HEK293 (cell line): ENCODE results near the gene ZSCAN22.

Experiments
- CTCF ChIA-PET: fragments of 350-600 bp; formaldehyde crosslinking; extraction: SDS; loops from one replicate; lab custom pipeline; 2021; ENCODE audit warnings: antibody characterized with exemption; lab: Yijun Ruan, JAX
- POLR2A ChIA-PET: fragments of 300-600 bp; formaldehyde crosslinking; extraction: SDS; loops from one replicate; lab custom pipeline; 2020; ENCODE audit warnings: antibody characterized with exemption, inconsistent platforms; lab: Yijun Ruan, JAX
- H3K27ac ChIP-seq: fragments of 200-500 bp; sonication (Bioruptor generic); 2 replicates; pipeline ENCODE4 v1.5.1; 2014; ENCODE audit warnings: low read depth, low read length, control low read depth, inconsistent platforms; ENCODE audit errors: extremely low read depth
- H3K36me3 ChIP-seq, 2 experiments: fragments of 200-500 bp in 1 of 2; sonication (Bioruptor generic) in 1 of 2; 1 replicate in 1 of 2; 2 replicates in 1 of 2; pipeline ENCODE4 v1.5.1; 2014 to 2017; ENCODE audit warnings: inconsistent platforms in 2 of 2, low read length in 2 of 2; ENCODE audit not compliant: control insufficient read depth in 2 of 2, insufficient read depth in 1 of 2
- H3K4me1 ChIP-seq: fragments of 200-500 bp; sonication (Bioruptor generic); 2 replicates; pipeline ENCODE4 v1.5.1; 2014; ENCODE audit warnings: mild to moderate bottlenecking, low read length, inconsistent platforms; ENCODE audit not compliant: control insufficient read depth, insufficient read depth
- H3K4me3 ChIP-seq: 2 replicates; pipeline ENCODE4 v1.5.1; 2011; ENCODE audit warnings: low read depth, mild to moderate bottlenecking, control low read depth, low read length, moderate library complexity
- H3K9me3 ChIP-seq: fragments of 200-500 bp; sonication (Bioruptor generic); 2 replicates; pipeline ENCODE4 v1.5.1; 2014; ENCODE audit warnings: low read depth, low read length, inconsistent platforms; ENCODE audit not compliant: control insufficient read depth, insufficient read depth
- CTCF ChIP-seq: fragments of 450-650 bp; formaldehyde crosslinking; IDR thresholded peaks from 2 replicates; pipeline ENCODE4 v1.5.1; 2016; ENCODE audit warnings: missing biosample characterization, missing genetic modification characterization
- GLI2 ChIP-seq: fragments of 450-650 bp; formaldehyde crosslinking; IDR thresholded peaks from 2 replicates; pipeline ENCODE4; 2017; ENCODE audit warnings: missing biosample characterization, missing genetic modification characterization, low read depth, borderline replicate concordance
- HIC1 ChIP-seq: fragments of 450-650 bp; formaldehyde crosslinking; IDR thresholded peaks from 2 replicates; pipeline ENCODE4 v1.5.1; 2016; ENCODE audit warnings: missing biosample characterization, missing genetic modification characterization
- HOXC10 ChIP-seq: sonication (generic); formaldehyde crosslinking; IDR thresholded peaks from 2 replicates; pipeline ENCODE4 v1.8.1; 2023; ENCODE audit warnings: mild to moderate bottlenecking, missing genetic modification reagents
- PRDM10 ChIP-seq: fragments of 450-650 bp; formaldehyde crosslinking; IDR thresholded peaks from 2 replicates; pipeline ENCODE4 v1.5.1; 2016; ENCODE audit warnings: missing biosample characterization, missing genetic modification characterization
- PRDM6 ChIP-seq: fragments of 450-650 bp; formaldehyde crosslinking; IDR thresholded peaks from 2 replicates; pipeline ENCODE4 v1.5.1; 2017; ENCODE audit warnings: missing biosample characterization, missing genetic modification characterization
- ZBTB17 ChIP-seq: fragments of 450-650 bp; formaldehyde crosslinking; IDR thresholded peaks from 2 replicates; pipeline ENCODE4 v1.5.1; 2016; ENCODE audit warnings: missing biosample characterization, missing genetic modification characterization
- ZBTB7A ChIP-seq: fragments of 450-650 bp; formaldehyde crosslinking; IDR thresholded peaks from 2 replicates; pipeline ENCODE4 v1.5.1; 2016; ENCODE audit warnings: low read depth, missing biosample characterization, missing genetic modification characterization
- ZNF10 ChIP-seq: fragments of 450-650 bp; formaldehyde crosslinking; IDR thresholded peaks from 2 replicates; pipeline ENCODE4 v1.5.1; 2017; ENCODE audit warnings: missing biosample characterization, missing genetic modification characterization
- ZNF133 ChIP-seq: fragments of 450-650 bp; formaldehyde crosslinking; IDR thresholded peaks from 2 replicates; pipeline ENCODE4 v1.5.1; 2016; ENCODE audit warnings: missing biosample characterization, missing genetic modification characterization
- ZNF16 ChIP-seq: fragments of 450-650 bp; formaldehyde crosslinking; IDR thresholded peaks from 2 replicates; pipeline ENCODE4 v1.5.1; 2016; ENCODE audit warnings: low read depth, missing biosample characterization, missing genetic modification characterization
- ZNF391 ChIP-seq: fragments of 450-650 bp; formaldehyde crosslinking; IDR thresholded peaks from 2 replicates; pipeline ENCODE4 v1.5.1; 2016; ENCODE audit warnings: low read depth, missing biosample characterization, missing genetic modification characterization, borderline replicate concordance
- ZNF404 ChIP-seq: fragments of 450-650 bp; formaldehyde crosslinking; IDR thresholded peaks from 2 replicates; pipeline ENCODE4 v1.5.1; 2017; ENCODE audit warnings: missing biosample characterization, missing genetic modification characterization
- ZNF488 ChIP-seq: fragments of 450-650 bp; formaldehyde crosslinking; IDR thresholded peaks from 2 replicates; pipeline ENCODE4 v1.5.1; 2016; ENCODE audit warnings: missing biosample characterization, missing genetic modification characterization
- ZNF571 ChIP-seq: fragments of 450-650 bp; formaldehyde crosslinking; IDR thresholded peaks from 2 replicates; pipeline ENCODE4 v1.5.0; 2017; ENCODE audit warnings: missing biosample characterization, missing genetic modification characterization
- ZNF677 ChIP-seq: fragments of 450-650 bp; IDR thresholded peaks from 2 replicates; pipeline ENCODE4 v1.5.0; 2018; ENCODE audit warnings: missing biosample characterization, mild to moderate bottlenecking, missing genetic modification characterization, moderate library complexity
- ZNF707 ChIP-seq: fragments of 450-650 bp; formaldehyde crosslinking; IDR thresholded peaks from 2 replicates; pipeline ENCODE4 v1.5.1; 2016; ENCODE audit warnings: missing biosample characterization, missing genetic modification characterization
- ZNF791 ChIP-seq: fragments of 450-650 bp; formaldehyde crosslinking; IDR thresholded peaks from 2 replicates; pipeline ENCODE4 v1.5.1; 2016; ENCODE audit warnings: missing biosample characterization, missing genetic modification characterization
- TF ChIP-seq, protein P1 (sequence below): fragments of 450-650 bp; formaldehyde crosslinking; optimal IDR thresholded peaks from 2 replicates; pipeline ENCODE3; 2016; ENCODE audit warnings: missing biosample characterization, mild to moderate bottlenecking, missing genetic modification characterization
- TF ChIP-seq, protein P2 (sequence below): sonication (generic); formaldehyde crosslinking; IDR thresholded peaks from 2 replicates; pipeline ENCODE4 v1.8.1; 2022; ENCODE audit warnings: mild to moderate bottlenecking, moderate library complexity, missing genetic modification reagents

ZSCAN22 gene

DNA sequence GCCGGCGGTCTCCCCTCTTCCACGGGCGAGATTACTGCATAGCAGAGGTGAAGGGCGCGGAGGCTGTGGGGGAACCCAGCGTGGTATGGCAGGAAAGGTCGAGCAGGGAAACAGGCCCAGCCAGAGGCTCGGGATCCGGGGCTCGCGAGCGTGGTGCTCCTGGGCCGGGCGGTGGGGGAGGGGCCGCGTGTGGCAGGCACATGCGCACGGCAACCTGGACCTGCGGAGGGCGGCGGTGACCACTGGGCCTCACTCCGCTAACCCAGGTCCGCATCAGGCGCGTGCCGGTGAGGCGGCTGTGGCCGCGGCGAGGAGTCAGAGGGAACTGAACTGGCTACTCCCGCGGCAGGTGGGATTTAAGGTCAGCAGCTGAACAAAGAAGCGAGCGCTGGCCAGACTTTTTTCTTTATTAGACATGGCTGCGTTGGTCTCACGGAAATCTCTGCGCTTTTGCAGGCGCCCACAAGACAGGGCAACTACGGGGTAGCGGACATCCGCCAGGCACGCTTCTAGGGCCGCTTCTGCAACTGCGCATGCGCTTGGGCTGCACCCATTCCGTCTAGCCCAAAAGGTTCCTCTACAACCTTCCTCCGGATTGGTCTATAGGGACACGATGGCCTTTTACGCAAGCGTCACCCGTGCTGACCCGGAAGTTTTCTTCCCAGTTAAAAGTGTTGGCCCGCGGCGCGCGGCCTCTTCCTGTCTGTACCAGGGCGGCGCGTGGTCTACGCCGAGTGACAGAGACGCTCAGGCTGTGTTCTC lies 60.0 kb downstream of the ZSCAN22 start, which contains the start of gene RPS5 (continued):
- TF ChIP-seq HIC1: peak; percentile 88
- TF ChIP-seq ZNF10 (tag by site-specific recombination): 0 out of 2 replicates have a peak, but pooled peaks have one; percentile 28

DNA sequence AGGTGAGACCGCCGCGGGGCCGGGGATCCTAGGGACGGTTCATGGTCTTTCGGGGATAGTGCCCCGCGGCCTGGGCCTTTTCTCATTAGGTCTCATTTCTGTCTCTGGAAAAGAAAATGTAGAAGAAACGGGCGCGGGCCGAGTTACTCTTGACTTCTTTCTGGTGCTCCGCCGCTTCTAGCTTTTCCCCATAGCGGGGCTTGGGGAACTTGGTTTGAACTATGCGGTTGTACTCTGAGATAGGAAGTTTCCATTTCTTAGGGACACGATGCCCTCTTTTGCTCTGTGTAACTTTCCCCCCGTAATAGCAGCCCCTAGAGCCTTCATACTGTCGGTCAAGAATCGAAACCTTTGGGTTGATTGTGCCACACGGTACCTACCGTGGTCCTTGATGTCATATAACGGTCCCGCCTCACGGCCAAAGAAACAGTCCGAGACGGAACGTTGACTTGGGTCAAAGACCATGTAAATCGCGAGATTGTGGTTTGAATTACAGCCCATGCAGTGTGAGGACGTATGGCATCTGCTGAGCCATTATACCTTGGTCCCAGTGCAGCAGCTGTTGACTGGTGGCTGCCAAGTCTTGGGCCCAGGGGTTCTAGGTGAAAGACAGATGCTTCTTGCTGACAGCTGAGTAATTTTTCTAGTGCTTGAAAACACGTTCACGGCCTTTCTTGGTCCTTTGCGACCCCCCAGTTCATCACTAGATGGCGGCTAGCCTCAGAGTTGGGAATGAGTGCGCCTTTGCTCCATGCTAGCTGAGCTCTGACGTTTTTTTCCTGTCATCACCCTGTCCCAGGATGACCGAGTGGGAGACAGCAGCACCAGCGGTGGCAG lies 60.8 kb downstream of the ZSCAN22 start:
- H3K27ac ChIP-seq: peak overlapping the region; percentile 68
- peak overlapping the region; percentile 77 for H3K4me3 ChIP-seq
- peaks cover 16% of the 10 kb centered on the region for H3K4me1 ChIP-seq
- CTCF ChIA-PET: interaction anchor here (0.8 kb wide), 1 partner anchor 81 kb away, joined by 3 read pairs; no protein-coding TSS in a partner anchor
- no peaks in the 10 kb centered on the region for H3K9me3 ChIP-seq
- POLR2A ChIA-PET: interaction anchor here (1.6 to 4.2 kb wide), 6 partner anchors 10 to 156 kb away, joined by 4 to 28 read pairs (median 5); partner anchors contain the start of genes TRIM28, ZNF497, ZNF584 and ZSCAN22
- H3K36me3 ChIP-seq: peaks cover 45 to 48% of the 10 kb centered on the region in 2 experiments
- TF ChIP-seq ZNF488 (tag by site-specific recombination) (no peak), ZNF404 (tag by site-specific recombination) (no peak), PRDM6 (tag by site-specific recombination) (no peak), PRDM10 (no peak), CTCF (tag by site-specific recombination) (peak; percentile 47; the same call in 1 of the 2 replicates), ZNF391 (tag by site-specific recombination) (no peak), ZNF571 (no peak), ZNF677 (tag by site-specific recombination) (no peak), HOXC10 (CRISPR knock-in tag) (0 out of 2 replicates have a peak, but pooled peaks have one; percentile 76), ZBTB7A (tag by site-specific recombination) (no peak), ZNF133 (no peak), ZBTB17 (tag by site-specific recombination) (peak; percentile 76; the same call in 1 of the 2 replicates), ZNF791 (no peak), GLI2 (tag by site-specific recombination) (no peak), ZNF16 (no peak), ZNF707 (no peak)
- TF ChIP-seq, protein P1, sequence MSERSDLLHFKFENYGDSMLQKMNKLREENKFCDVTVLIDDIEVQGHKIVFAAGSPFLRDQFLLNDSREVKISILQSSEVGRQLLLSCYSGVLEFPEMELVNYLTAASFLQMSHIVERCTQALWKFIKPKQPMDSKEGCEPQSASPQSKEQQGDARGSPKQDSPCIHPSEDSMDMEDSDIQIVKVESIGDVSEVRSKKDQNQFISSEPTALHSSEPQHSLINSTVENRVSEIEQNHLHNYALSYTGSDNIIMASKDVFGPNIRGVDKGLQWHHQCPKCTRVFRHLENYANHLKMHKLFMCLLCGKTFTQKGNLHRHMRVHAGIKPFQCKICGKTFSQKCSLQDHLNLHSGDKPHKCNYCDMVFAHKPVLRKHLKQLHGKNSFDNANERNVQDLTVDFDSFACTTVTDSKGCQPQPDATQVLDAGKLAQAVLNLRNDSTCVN (tag by site-specific recombination): no peak
- TF ChIP-seq, protein P2, sequence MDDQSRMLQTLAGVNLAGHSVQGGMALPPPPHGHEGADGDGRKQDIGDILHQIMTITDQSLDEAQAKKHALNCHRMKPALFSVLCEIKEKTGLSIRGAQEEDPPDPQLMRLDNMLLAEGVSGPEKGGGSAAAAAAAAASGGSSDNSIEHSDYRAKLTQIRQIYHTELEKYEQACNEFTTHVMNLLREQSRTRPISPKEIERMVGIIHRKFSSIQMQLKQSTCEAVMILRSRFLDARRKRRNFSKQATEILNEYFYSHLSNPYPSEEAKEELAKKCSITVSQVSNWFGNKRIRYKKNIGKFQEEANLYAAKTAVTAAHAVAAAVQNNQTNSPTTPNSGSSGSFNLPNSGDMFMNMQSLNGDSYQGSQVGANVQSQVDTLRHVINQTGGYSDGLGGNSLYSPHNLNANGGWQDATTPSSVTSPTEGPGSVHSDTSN (CRISPR knock-in tag): 0 out of 2 replicates have a peak, but pooled peaks have one; percentile 16
